B cell (primary cell): ENCODE measurements around the gene AGAP1. TPM values are rescaled to one million over a fixed set of nuclear protein-coding genes. Genes with fewer than 3 reads are reported as not detected.

Experiments used
- ATAC-seq: fragments of 200-7000 bp; cut with Tn5 transposase; one replicate; pipeline ENCODE4 v1.10.0; 2021; ENCODE audit warnings: low read depth, mild to moderate bottlenecking, moderate number of reproducible peaks, moderate library complexity
- CTCF ChIA-PET: fragments of 350-600 bp; sonication (Branson Sonifier 250); formaldehyde crosslinking; loops from one replicate; lab custom pipeline; 2021; ENCODE audit warnings: antibody characterized with exemption, inconsistent platforms; lab: Charles Lee
- POLR2A ChIA-PET: fragments of 350-600 bp; sonication (Branson Sonifier 250); formaldehyde crosslinking; loops from one replicate; lab custom pipeline; 2021; ENCODE audit warnings: antibody characterized with exemption; lab: Charles Lee
- DNase-seq: peaks from one replicate; pipeline ENCODE4 v3.0.0; 2013
- H2AFZ ChIP-seq: 2 replicates; pipeline ENCODE4 v1.6.1; 2012; ENCODE audit warnings: mild to moderate bottlenecking, low read depth, low read length; ENCODE audit not compliant: insufficient read depth, poor library complexity, severe bottlenecking
- H3K27ac ChIP-seq, 2 donors: 1 replicate in 1 of 2; 2 replicates in 1 of 2; pipeline ENCODE4 v1.5.1; 2012 to 2013; ENCODE audit warnings: low read length in 2 of 2, mild to moderate bottlenecking in 2 of 2, moderate library complexity in 1 of 2
- H3K27me3 ChIP-seq, 4 experiments: fragments of 200-600 bp in 1 of 4; sonication (generic) in 1 of 4; replicated peaks in 1 of 4; 1 replicate in 2 of 4; 2 replicates in 2 of 4; pipeline versions ENCODE4 v1.6.1 to v1.7.0; 2013 to 2016; ENCODE audit warnings: low read length in 3 of 4, mild to moderate bottlenecking in 2 of 4, mixed read lengths in 1 of 4, moderate library complexity in 1 of 4; ENCODE audit not compliant: insufficient read depth in 4 of 4, control insufficient read depth in 3 of 4; ENCODE audit errors: control extremely low read depth in 1 of 4
- H3K36me3 ChIP-seq, 2 experiments: replicated peaks in 1 of 2; 1 replicate in 1 of 2; 2 replicates in 1 of 2; pipeline versions ENCODE4 v1.6.1 to v1.7.1; 2013; ENCODE audit warnings: low read length in 1 of 2; ENCODE audit not compliant: insufficient read depth in 2 of 2, control insufficient read depth in 1 of 2; ENCODE audit errors: control extremely low read depth in 1 of 2, extremely low read depth in 1 of 2
- H3K4me1 ChIP-seq, 2 donors: fragments of 200-600 bp in 1 of 2; sonication (generic) in 1 of 2; 1 replicate in 1 of 2; 2 replicates in 1 of 2; pipeline versions ENCODE4 v1.5.1 to v1.6.1; 2013 to 2017; ENCODE audit warnings: low read length in 2 of 2; ENCODE audit not compliant: control insufficient read depth in 2 of 2, insufficient read depth in 2 of 2
- H3K4me2 ChIP-seq: replicated peaks from 2 replicates; pipeline ENCODE3; 2012; ENCODE audit warnings: mild to moderate bottlenecking, low read depth, low read length; ENCODE audit not compliant: poor library complexity, severe bottlenecking
- H3K4me3 ChIP-seq, 5 experiments: fragments of 200-600 bp in 1 of 5; sonication (generic) in 1 of 5; 1 replicate in 3 of 5; 2 replicates in 2 of 5; pipeline versions ENCODE4 v1.5.1 to v1.7.0; 2011 to 2016; ENCODE audit warnings: low read length in 4 of 5, mild to moderate bottlenecking in 4 of 5, low read depth in 2 of 5, control low read depth in 1 of 5, moderate library complexity in 1 of 5; ENCODE audit not compliant: insufficient read depth in 1 of 5; ENCODE audit errors: control extremely low read depth in 1 of 5, extremely low read depth in 1 of 5
- H3K79me2 ChIP-seq: fragments of 200-600 bp; sonication (generic); one replicate; pipeline ENCODE4 v1.6.0; 2016; ENCODE audit warnings: low read length; ENCODE audit not compliant: control insufficient read depth, insufficient read depth
- H3K9ac ChIP-seq: fragments of 200-600 bp; sonication (generic); 2 replicates; pipeline ENCODE4 v1.6.1; 2017; ENCODE audit warnings: mild to moderate bottlenecking, low read length, moderate library complexity
- H3K9me3 ChIP-seq, 3 donors: one replicate each; pipeline versions ENCODE4 v1.6.1 to v1.7.1; 2013; ENCODE audit warnings: low read length in 2 of 3; ENCODE audit not compliant: control insufficient read depth in 2 of 3, insufficient read depth in 1 of 3; ENCODE audit errors: control extremely low read depth in 1 of 3
- H4K20me1 ChIP-seq: 2 replicates; pipeline ENCODE4 v1.6.0; 2012; ENCODE audit warnings: mild to moderate bottlenecking, low read length; ENCODE audit not compliant: insufficient read depth, control insufficient read depth, poor library complexity, severe bottlenecking
- H3K27ac Mint-ChIP-seq: one replicate; pipeline ENCODE4 v1.8.0; 2021; ENCODE audit warnings: mixed read lengths
- H3K27me3 Mint-ChIP-seq: one replicate; pipeline ENCODE4 v1.8.0; 2021; ENCODE audit warnings: mixed read lengths
- H3K4me1 Mint-ChIP-seq: one replicate; pipeline ENCODE4 v1.8.0; 2021; ENCODE audit warnings: mixed read lengths
- H3K4me3 Mint-ChIP-seq: one replicate; pipeline ENCODE4 v1.8.0; 2021; ENCODE audit warnings: mixed read lengths
- H3K9me3 Mint-ChIP-seq: one replicate; pipeline ENCODE4 v1.8.0; 2022; ENCODE audit warnings: mixed read lengths; ENCODE audit not compliant: insufficient read depth
- CTCF ChIP-seq: fragments of 200-600 bp; IDR thresholded peaks from one replicate; pipeline ENCODE4 v1.8.0; 2022; ENCODE audit warnings: antibody characterized with exemption, mild to moderate bottlenecking
- EZH2 ChIP-seq: IDR thresholded peaks from 2 replicates; pipeline ENCODE4 v1.6.1; 2012; ENCODE audit warnings: borderline replicate concordance, low read depth, mild to moderate bottlenecking, moderate library complexity, low read length; ENCODE audit not compliant: insufficient read depth, poor library complexity, severe bottlenecking
- WGBS: methylation state at CpG from one replicate; pipeline ENCODE4 v1.1.5; 2013; ENCODE audit warnings: missing lambda C conversion rate; ENCODE audit not compliant: insufficient coverage; 5-methylcytosine and 5-hydroxymethylcytosine counted together
- intact Hi-C: fragments of 100-400 bp; cut with micrococcal nuclease; formaldehyde crosslinking; loops from one replicate; pipeline ENCODE4 v1.10.0; 2022
- polyA plus RNA-seq: library from polyadenylated mRNA; depleted of rRNA; stranded (reverse); fragments of >200 nt; gene quantifications from 2 replicates; pipeline ENCODE4 v1.2.3, GENCODE V29; 2012
- total RNA-seq, 2 donors: library from RNA; stranded (reverse); fragments of 120-200 nt in 1 of 2; gene quantifications; 1 replicate in 1 of 2; 2 replicates in 1 of 2; pipeline versions ENCODE4 v1.2.3 to v1.2.4, GENCODE V29; 2013 to 2022

The AGAP1 gene
- total and polyA plus RNA-seq, 2 donors (not counting 1 experiment from before 2014, with no cell fraction given), result 0.01 TPM; not detected in 1

DNA sequence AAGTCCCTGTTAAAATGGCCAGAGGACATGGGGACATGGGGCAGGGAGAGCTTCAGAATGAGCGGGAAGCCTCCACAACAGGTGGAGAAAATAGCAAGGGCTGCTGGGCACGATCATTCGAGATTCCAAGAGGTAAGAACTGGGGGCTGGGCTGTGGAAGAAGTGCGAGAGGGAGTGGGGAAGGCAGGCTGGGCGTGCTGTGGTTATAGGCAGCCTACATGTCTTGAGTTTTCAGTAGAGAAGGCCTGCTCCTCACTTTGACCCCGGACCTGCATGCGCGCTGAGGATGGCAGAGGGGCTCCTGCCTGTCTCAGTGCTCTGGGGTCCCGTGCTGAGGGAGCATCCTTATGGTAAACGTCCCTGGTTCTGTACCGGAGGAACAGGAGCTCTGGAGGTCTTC is 115.5 kb downstream of the AGAP1 start:
- no peak overlapping the region for H3K4me3 ChIP-seq
- no peak overlapping the region for H3K4me3 Mint-ChIP-seq

DNA sequence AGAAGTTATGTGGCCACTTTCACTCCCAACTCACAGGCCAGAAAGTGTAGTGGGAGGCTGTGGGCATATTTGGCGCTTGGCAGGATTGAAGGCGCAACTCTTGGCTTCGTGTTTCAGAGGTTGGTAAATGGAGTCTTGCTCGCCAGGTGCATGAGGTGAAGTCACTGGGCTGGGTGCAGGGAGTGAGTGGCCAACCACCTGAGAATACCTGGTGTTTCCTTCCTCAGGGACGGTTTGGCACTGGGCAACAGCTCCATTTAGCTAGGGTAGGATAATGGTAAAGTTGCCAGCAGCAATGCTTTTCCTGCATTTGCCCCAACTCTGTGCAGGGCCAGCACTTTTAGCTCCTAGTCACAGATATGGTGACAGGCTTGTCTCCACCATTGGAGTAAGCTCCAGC is 115.9 kb downstream of the AGAP1 start:
- no peak overlapping the region for H3K4me3 Mint-ChIP-seq
- no peaks in the 10 kb centered on the region for H3K79me2 ChIP-seq

More for the DNA sequence above, 115.5 kb downstream of the AGAP1 start:
- peaks cover 2% of the 10 kb centered on the region for H3K9me3 Mint-ChIP-seq
- no peaks in the 10 kb centered on the region for H4K20me1 ChIP-seq
- no peaks in the 10 kb centered on the region for H3K27me3 ChIP-seq
- H3K27ac Mint-ChIP-seq, result no peak overlapping the region
- no peaks in the 10 kb centered on the region for H3K36me3 ChIP-seq
- no peak overlapping the region for H2AFZ ChIP-seq
- intact Hi-C loops, result no loop called here
- ChIA-PET POLR2A (no interaction called here), CTCF (no interaction called here)
- DNase-seq, result no peak
- H3K9ac ChIP-seq, result no peak overlapping the region
- no peak for ATAC-seq
- no peak for TF ChIP-seq EZH2
- TF ChIP-seq CTCF, result no peak
- WGBS, result 93% methylated on average over 11 of the region's 11 CpGs
- peaks cover 11% of the 10 kb centered on the region for H3K27me3 Mint-ChIP-seq
- H3K4me2 ChIP-seq, result no peak overlapping the region
- peaks cover 4% of the 10 kb centered on the region for H3K4me1 Mint-ChIP-seq
- H3K79me2 ChIP-seq, result no peaks in the 10 kb centered on the region
- no peak overlapping the region for H3K27ac ChIP-seq
- peaks cover 0 to 14% (median 0%) of the 10 kb centered on the region in 3 donors for H3K9me3 ChIP-seq
- no peaks in the 10 kb centered on the region for H3K4me1 ChIP-seq

More for the DNA sequence above, 115.9 kb downstream of the AGAP1 start:
- POLR2A ChIA-PET, result no interaction called here
- Histone ChIP-seq H3K36me3 (no peaks in the 10 kb centered on the region), H3K4me2 (no peak overlapping the region), H3K4me1 (no peaks in the 10 kb centered on the region), H3K9me3 (peaks cover 0 to 14% (median 0%) of the 10 kb centered on the region in 3 donors), H4K20me1 (no peaks in the 10 kb centered on the region), H3K4me3 (no peak overlapping the region), H3K27me3 (no peaks in the 10 kb centered on the region), H3K27ac (no peak overlapping the region), H3K9ac (no peak overlapping the region), H2AFZ (no peak overlapping the region)
- TF ChIP-seq EZH2 (no peak), CTCF (no peak)
- Mint-ChIP-seq H3K27ac (no peak overlapping the region), H3K9me3 (peaks cover 2% of the 10 kb centered on the region), H3K4me1 (peaks cover 4% of the 10 kb centered on the region), H3K27me3 (peaks cover 11% of the 10 kb centered on the region)
- intact Hi-C loops, result no loop called here
- DNase-seq (no peak), ATAC-seq (no peak)
- CTCF ChIA-PET, result no interaction called here
- 94% methylated on average over 4 of the region's 5 CpGs for WGBS
